ENCODE measurements around the gene OSBPL2. TPM values are rescaled to one million over a fixed set of nuclear protein-coding genes. Genes with fewer than 3 reads are reported as not detected.

OSBPL2 gene
- total and polyA plus RNA-seq, 7 donors: 27.0 to 36.8 (median 31.7) TPM

DNA sequence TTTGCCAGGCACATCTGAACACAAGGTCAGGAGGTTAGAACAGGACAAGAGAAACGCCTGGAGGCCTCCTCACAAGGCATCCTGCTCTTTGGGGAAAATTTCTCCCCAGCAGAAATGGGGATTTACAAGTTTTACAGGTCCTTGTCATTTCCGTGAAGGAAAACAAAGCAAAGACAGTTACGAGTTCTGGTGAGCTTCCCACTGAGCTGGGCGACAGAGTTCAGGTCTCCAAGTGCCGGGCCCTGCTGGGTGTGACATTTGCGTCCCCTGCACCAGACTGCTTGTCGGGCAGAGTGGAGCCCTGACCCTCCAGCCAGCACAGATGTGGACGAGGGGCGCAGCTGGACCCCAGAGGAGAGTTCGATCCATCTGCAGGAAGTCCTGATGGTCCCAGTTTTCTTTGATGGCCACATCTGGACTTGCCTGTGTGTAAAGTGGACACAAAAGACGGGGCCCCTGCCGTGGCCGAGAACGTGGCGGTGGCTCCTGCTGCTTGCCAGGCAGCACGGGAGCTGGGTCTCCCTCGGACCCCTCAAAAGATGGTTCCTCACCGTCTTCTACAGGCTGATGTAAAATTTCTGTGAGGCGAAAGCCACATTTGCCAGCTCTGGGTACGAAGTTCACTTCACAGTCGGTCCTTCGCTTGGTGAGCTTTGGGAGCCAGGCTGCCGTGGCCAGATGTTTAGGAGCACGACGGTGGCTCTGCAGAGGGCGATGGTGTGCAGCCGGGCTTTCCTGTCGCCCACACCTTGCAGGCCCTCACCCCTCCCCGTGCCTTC is 59.3 kb downstream of the OSBPL2 start:
- Histone ChIP-seq H3K27ac (no peak overlapping the region), H3K9me3 (no peaks in the 10 kb centered on the region), H3K36me3 (peaks cover 3 to 38% (median 16%) of the 10 kb centered on the region in 4 donors), H3K27me3 (no peaks in the 10 kb centered on the region), H3K4me3 (no peak overlapping the region), H3K4me1 (peaks cover 0 to 5% (median 3%) of the 10 kb centered on the region in 4 donors)
- WGBS, 2 donors: 80 to 89% methylated on average over 29 of the region's 29 CpGs
- no peak for DNase-seq
- intact Hi-C loops (cut with DNase I): no loop called here
- TF ChIP-seq, protein P1, sequence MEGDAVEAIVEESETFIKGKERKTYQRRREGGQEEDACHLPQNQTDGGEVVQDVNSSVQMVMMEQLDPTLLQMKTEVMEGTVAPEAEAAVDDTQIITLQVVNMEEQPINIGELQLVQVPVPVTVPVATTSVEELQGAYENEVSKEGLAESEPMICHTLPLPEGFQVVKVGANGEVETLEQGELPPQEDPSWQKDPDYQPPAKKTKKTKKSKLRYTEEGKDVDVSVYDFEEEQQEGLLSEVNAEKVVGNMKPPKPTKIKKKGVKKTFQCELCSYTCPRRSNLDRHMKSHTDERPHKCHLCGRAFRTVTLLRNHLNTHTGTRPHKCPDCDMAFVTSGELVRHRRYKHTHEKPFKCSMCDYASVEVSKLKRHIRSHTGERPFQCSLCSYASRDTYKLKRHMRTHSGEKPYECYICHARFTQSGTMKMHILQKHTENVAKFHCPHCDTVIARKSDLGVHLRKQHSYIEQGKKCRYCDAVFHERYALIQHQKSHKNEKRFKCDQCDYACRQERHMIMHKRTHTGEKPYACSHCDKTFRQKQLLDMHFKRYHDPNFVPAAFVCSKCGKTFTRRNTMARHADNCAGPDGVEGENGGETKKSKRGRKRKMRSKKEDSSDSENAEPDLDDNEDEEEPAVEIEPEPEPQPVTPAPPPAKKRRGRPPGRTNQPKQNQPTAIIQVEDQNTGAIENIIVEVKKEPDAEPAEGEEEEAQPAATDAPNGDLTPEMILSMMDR (IDR thresholded peaks at IDR 0.05): no peak
- TF ChIP-seq POLR2A (IDR thresholded peaks at IDR 0.05) (no peak), POLR2AphosphoS5 (IDR thresholded peaks at IDR 0.05) (no peak), EP300 (IDR thresholded peaks at IDR 0.05) (no peak)

DNA sequence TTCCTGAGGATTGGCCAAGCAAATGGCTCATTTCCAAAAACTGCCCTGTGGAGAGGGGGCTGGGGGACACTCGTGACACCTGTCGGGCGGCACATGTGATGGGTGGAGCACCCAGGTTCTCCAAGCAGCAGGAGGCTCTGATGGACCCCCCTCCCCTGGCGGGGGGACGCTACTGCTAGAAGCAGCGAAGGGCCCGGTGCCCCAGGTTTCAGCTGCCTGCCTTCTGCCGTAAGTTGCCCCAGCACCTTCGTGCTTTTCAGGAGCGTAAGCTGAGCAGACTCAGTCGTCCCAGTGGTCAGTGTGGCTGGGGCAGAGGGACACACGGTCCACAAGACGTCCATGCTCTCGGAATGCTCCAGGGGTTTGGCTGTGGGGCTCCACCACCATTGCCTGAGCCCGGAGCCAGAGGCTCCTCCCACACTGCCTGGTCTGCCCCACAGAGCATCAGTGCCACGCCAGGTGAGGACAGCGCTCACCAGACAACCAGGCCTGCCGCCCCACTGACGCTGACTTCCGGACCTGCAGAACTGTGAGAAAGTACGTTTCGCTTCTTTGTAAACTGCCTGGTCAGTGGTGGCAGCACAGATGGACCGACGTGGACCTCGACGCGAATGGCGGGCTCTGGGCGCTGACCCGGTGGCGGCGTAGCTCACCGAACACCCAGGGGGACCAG is 60.4 kb downstream of the OSBPL2 start:
- Histone ChIP-seq H3K36me3 (peaks cover 3 to 27% (median 15%) of the 10 kb centered on the region in 4 donors), H3K4me1 (peaks cover 0 to 10% (median 6%) of the 10 kb centered on the region in 4 donors), H3K27me3 (no peaks in the 10 kb centered on the region), H3K4me3 (no peak overlapping the region), H3K9me3 (no peaks in the 10 kb centered on the region), H3K27ac (no peak overlapping the region)
- peak; percentile 65 for DNase-seq
- TF ChIP-seq, protein P1 (IDR thresholded peaks at IDR 0.05): no peak
- TF ChIP-seq POLR2A (IDR thresholded peaks at IDR 0.05) (no peak), EP300 (IDR thresholded peaks at IDR 0.05) (no peak), POLR2AphosphoS5 (IDR thresholded peaks at IDR 0.05) (no peak)
- WGBS, 2 donors: 93 to 94% methylated on average over 33 of the region's 33 CpGs
- intact Hi-C loops (cut with DNase I): no loop called here

DNA sequence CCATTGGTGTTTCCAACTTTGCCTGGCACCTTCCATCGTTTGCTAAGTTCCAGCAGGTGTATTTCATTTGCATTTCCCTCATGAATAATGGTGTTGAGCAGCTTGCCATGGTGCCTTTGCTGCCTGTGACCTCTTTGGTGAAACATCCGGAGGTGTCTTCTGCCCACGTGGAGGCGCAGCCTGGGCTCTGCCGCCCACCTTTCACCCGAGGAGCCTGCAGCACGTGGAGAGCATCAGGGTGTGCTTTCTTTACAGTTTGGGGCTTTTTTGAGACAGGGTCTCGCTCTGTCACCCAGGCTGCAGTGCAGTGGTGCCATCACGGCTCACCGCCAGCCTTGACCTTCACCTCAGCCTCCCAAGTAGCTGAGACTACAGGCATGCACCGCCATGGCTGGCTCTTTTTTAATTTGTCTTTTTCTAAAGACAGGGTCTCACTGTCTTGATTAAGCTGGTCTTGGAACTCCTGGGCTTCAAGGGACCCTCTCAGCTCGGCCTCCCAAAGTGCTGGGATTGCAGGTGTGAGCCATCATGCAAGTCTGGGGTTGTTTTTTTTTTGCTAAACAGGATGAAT is 61.4 kb downstream of the OSBPL2 start:
- no peak overlapping the region for H3K4me3 ChIP-seq
- TF ChIP-seq POLR2A (IDR thresholded peaks at IDR 0.05): no peak
- no peak for TF ChIP-seq POLR2AphosphoS5 (IDR thresholded peaks at IDR 0.05)
- TF ChIP-seq, protein P1 (IDR thresholded peaks at IDR 0.05): no peak
- no peak for TF ChIP-seq EP300 (IDR thresholded peaks at IDR 0.05)
- intact Hi-C loops (cut with DNase I): loop anchor here (5.0 kb wide), 1 partner anchor 198 kb away; no protein-coding TSS in a partner anchor
- peaks cover 0 to 21% (median 16%) of the 10 kb centered on the region in 4 donors for H3K4me1 ChIP-seq
- no peaks in the 10 kb centered on the region for H3K27me3 ChIP-seq
- no peak overlapping the region for H3K27ac ChIP-seq
- no peaks in the 10 kb centered on the region for H3K9me3 ChIP-seq
- no peak for DNase-seq
- WGBS, 2 donors: 82 to 83% methylated on average over 12 of the region's 12 CpGs
- H3K36me3 ChIP-seq: peaks cover 3 to 23% (median 13%) of the 10 kb centered on the region in 4 donors

DNA sequence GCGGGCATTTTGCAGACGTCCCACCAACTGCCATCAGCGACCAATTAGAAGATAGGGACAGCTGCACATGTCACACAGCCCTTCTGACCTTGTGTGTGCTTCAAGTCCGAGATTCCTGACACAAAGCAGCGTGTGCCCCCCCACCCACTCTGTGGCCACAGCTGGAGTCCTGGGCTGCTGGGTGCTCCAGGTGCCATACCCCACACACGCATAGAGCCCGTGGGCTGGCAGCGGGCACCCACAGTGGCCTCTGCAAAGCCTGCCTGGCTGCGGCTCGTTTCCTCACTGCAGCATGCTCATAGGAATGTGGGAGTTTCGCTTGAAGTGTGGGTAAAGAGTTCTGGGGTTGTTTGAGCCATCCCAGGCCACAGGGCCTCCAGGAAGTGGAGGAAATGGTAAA is 62.0 kb downstream of the OSBPL2 start:
- Histone ChIP-seq H3K4me1 (peaks cover 0 to 26% (median 22%) of the 10 kb centered on the region in 4 donors), H3K27ac (no peak overlapping the region), H3K36me3 (peaks cover 0 to 25% (median 10%) of the 10 kb centered on the region in 4 donors), H3K27me3 (no peaks in the 10 kb centered on the region), H3K9me3 (no peaks in the 10 kb centered on the region), H3K4me3 (no peak overlapping the region)
- 88 to 89% methylated on average over 11 of the region's 11 CpGs for WGBS, 2 donors
- DNase-seq: no peak
- TF ChIP-seq EP300 (IDR thresholded peaks at IDR 0.05): no peak
- TF ChIP-seq POLR2A (IDR thresholded peaks at IDR 0.05): no peak
- TF ChIP-seq, protein P1 (IDR thresholded peaks at IDR 0.05): no peak
- no peak for TF ChIP-seq POLR2AphosphoS5 (IDR thresholded peaks at IDR 0.05)
- intact Hi-C loops (cut with DNase I): loop anchor here (5.0 kb wide), 1 partner anchor 197 kb away; no protein-coding TSS in a partner anchor
